Measurements from ENCODE around the gene SELENON.

- no peak for TF ChIP-seq TAF1 (IDR thresholded peaks at IDR 0.05; ENCODE audit: low read depth)
- TF ChIP-seq TEAD4 (IDR thresholded peaks at IDR 0.05) = no peak
- TF ChIP-seq EGR1 (IDR thresholded peaks at IDR 0.05) = no peak
- TF ChIP-seq YY1 (IDR thresholded peaks at IDR 0.05; ENCODE audit: low read depth) = no peak
- no peak for TF ChIP-seq REST (IDR thresholded peaks at IDR 0.05; ENCODE audit: low read depth)
- no peak for TF ChIP-seq CREB1 (IDR thresholded peaks at IDR 0.05; ENCODE audit: low read depth)
- TF ChIP-seq MAX (IDR thresholded peaks at IDR 0.05) = no peak
- no peak for TF ChIP-seq USF1 (IDR thresholded peaks at IDR 0.05)
- TF ChIP-seq CEBPB (IDR thresholded peaks at IDR 0.05) = no peak
- TF ChIP-seq NFIC (IDR thresholded peaks at IDR 0.05) = no peak
These were observed 15.4 kb upstream of the SELENON start for GRCh38 chr1:25784575-25785051.
